Thoracic aorta (tissue), 2 donors: ENCODE results near the gene OR2T8. TPM values are rescaled to one million over a fixed set of nuclear protein-coding genes. Genes with fewer than 3 reads are reported as not detected.

Source experiments
- ATAC-seq: fragments of 150-250 bp; one replicate; pipeline ENCODE4 v1.8.0; 2017; ENCODE audit warnings: low read depth; ENCODE audit not compliant: insufficient number of reproducible peaks, low FRiP score
- DNase-seq: peaks from one replicate; pipeline ENCODE4 v3.0.0-alpha.2; 2020; ENCODE audit warnings: low spot score
- H3K27ac ChIP-seq, 2 donors: fragments of 200-600 bp; sonication (generic); 1 replicate in 1 of 2; 2 replicates in 1 of 2; pipeline ENCODE4 v1.5.1; 2016; ENCODE audit warnings: mild to moderate bottlenecking in 2 of 2, moderate library complexity in 2 of 2
- H3K27me3 ChIP-seq: fragments of 200-600 bp; sonication (generic); replicated peaks from 2 replicates; pipeline ENCODE4 v1.6.0; 2016; ENCODE audit warnings: mild to moderate bottlenecking; ENCODE audit not compliant: insufficient read depth
- H3K36me3 ChIP-seq: fragments of 200-600 bp; sonication (generic); one replicate; pipeline ENCODE4 v1.5.1; 2016
- H3K4me1 ChIP-seq, 2 donors: fragments of 200-600 bp; sonication (generic); 1 replicate in 1 of 2; 2 replicates in 1 of 2; pipeline versions ENCODE4 v1.5.1 to v1.6.0; 2016; ENCODE audit warnings: low read depth in 2 of 2, mild to moderate bottlenecking in 1 of 2; ENCODE audit not compliant: control insufficient read depth in 1 of 2
- H3K4me3 ChIP-seq: fragments of 200-600 bp; sonication (generic); 2 replicates; pipeline ENCODE4 v1.5.1; 2016; ENCODE audit warnings: mild to moderate bottlenecking
- H3K9me3 ChIP-seq: fragments of 200-600 bp; sonication (generic); 2 replicates; pipeline ENCODE4 v1.5.1; 2016
- total RNA-seq, 2 donors: library from RNA; depleted of rRNA; stranded (reverse); fragments of >200 nt; gene quantifications; one replicate each; pipeline versions ENCODE4 v1.1.0 to v1.2.3, GENCODE V29; 2016
- TF ChIP-seq, protein P1 (sequence below): fragments of 200-600 bp; sonication (generic); IDR thresholded peaks from one replicate; pipeline ENCODE4 v1.5.1; 2019; ENCODE audit warnings: antibody characterized with exemption

Gene OR2T8, protein sequence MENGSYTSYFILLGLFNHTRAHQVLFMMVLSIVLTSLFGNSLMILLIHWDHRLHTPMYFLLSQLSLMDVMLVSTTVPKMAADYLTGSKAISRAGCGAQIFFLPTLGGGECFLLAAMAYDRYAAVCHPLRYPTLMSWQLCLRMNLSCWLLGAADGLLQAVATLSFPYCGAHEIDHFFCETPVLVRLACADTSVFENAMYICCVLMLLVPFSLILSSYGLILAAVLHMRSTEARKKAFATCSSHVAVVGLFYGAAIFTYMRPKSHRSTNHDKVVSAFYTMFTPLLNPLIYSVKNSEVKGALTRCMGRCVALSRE
- not detected for total RNA-seq

DNA sequence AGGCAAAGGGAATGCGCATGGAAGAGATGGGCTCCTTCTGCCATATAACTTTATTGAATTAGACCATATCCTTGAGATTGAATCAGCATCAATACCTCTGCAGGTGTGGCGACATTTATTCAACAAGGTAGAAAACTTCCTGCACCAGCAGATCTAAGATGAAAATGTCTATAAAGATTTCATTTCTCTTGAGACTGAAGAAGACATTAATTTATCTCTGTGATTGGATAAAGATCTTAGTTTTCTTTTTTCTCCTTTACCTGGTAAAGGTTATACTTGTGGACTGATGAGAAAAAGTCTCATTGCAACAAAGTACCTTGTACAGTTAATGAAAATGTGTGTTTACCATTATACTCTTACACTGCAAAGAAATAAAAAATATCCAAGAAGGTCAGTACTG, at the start of gene OR2T8:
Gene OR2T8, plus strand, starts transcription at position 301 of the 400 bp plus-strand sequence. CDS start 766 bp downstream, outside the sequence.
- DNase-seq (no peak), ATAC-seq (no peak)
- Histone ChIP-seq H3K4me3 (no peak within 1 kb of the TSS), H3K4me1 (no peaks in the 10 kb centered on the region), H3K36me3 (no peaks in the 10 kb centered on the region), H3K9me3 (no peaks in the 10 kb centered on the region), H3K27ac (no peak within 1 kb of the TSS), H3K27me3 (no peaks in the 10 kb centered on the region)
- TF ChIP-seq, protein P1, sequence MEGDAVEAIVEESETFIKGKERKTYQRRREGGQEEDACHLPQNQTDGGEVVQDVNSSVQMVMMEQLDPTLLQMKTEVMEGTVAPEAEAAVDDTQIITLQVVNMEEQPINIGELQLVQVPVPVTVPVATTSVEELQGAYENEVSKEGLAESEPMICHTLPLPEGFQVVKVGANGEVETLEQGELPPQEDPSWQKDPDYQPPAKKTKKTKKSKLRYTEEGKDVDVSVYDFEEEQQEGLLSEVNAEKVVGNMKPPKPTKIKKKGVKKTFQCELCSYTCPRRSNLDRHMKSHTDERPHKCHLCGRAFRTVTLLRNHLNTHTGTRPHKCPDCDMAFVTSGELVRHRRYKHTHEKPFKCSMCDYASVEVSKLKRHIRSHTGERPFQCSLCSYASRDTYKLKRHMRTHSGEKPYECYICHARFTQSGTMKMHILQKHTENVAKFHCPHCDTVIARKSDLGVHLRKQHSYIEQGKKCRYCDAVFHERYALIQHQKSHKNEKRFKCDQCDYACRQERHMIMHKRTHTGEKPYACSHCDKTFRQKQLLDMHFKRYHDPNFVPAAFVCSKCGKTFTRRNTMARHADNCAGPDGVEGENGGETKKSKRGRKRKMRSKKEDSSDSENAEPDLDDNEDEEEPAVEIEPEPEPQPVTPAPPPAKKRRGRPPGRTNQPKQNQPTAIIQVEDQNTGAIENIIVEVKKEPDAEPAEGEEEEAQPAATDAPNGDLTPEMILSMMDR, result no peak

- TF ChIP-seq, protein P1, result no peak
- DNase-seq (no peak), ATAC-seq (no peak)
- Histone ChIP-seq H3K9me3 (no peaks in the 10 kb centered on the region), H3K4me1 (no peaks in the 10 kb centered on the region), H3K4me3 (no peak overlapping the region), H3K36me3 (no peaks in the 10 kb centered on the region), H3K27me3 (no peaks in the 10 kb centered on the region), H3K27ac (no peak overlapping the region)
Measured at GRCh38 chr1:247883346-247883745, 36.7 kb upstream of the OR2T8 start.

DNA sequence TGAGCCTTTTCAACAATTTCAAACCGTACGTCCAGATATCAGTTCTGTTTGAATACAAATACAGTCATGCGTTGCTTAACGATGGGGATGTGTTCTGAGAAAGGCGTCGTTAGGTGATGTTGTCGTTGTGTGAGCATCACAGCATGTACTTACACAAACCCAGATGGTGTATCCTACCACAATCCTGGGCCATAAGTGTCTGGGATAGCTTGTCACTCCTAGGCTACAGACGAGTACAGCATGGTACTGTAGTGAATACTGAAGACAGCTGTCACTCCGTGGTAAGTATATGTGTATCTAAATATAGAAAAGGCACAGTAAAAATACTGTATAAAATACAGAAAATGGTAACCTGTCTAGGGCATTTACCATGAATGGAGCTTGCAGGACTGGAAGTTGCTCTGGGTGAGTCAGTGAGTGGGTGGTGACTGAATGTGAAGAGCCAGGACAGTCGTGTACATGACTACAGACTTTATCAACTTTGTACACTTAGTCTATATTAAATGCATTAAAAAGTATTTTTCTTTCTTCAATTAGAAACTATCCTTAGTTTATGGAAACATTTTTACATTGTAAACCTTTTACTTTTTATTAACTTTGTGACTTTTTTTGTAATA, 35.1 kb upstream of the OR2T8 start:
- H3K27ac ChIP-seq, result no peak overlapping the region
- DNase-seq (no peak), ATAC-seq (no peak)
- TF ChIP-seq, protein P1, result no peak
- no peaks in the 10 kb centered on the region for H3K27me3 ChIP-seq
- H3K4me1 ChIP-seq, result no peaks in the 10 kb centered on the region
- H3K36me3 ChIP-seq, result no peaks in the 10 kb centered on the region
- no peak overlapping the region for H3K4me3 ChIP-seq
- no peaks in the 10 kb centered on the region for H3K9me3 ChIP-seq

GRCh38 chr1:247895163-247895637, 24.9 kb upstream of the OR2T8 start, which contains the start of gene OR2W3:
TSS of gene OR2W3 (plus strand) at chr1:247895587. CDS start at chr1:247895587, 0 bp downstream.
- Histone ChIP-seq H3K4me3 (no peak within 1 kb of the TSS), H3K27ac (no peak within 1 kb of the TSS), H3K9me3 (no peaks in the 10 kb centered on the region), H3K36me3 (no peaks in the 10 kb centered on the region), H3K27me3 (no peaks in the 10 kb centered on the region), H3K4me1 (no peaks in the 10 kb centered on the region)
- TF ChIP-seq, protein P1, result no peak
- ATAC-seq (no peak), DNase-seq (no peak)

DNA sequence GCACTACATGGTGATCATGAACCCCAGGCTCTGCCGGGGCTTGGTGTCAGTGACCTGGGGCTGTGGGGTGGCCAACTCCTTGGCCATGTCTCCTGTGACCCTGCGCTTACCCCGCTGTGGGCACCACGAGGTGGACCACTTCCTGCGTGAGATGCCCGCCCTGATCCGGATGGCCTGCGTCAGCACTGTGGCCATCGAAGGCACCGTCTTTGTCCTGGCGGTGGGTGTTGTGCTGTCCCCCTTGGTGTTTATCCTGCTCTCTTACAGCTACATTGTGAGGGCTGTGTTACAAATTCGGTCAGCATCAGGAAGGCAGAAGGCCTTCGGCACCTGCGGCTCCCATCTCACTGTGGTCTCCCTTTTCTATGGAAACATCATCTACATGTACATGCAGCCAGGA, 24.1 kb upstream of the OR2T8 start:
- Histone ChIP-seq H3K27ac (no peak overlapping the region), H3K9me3 (no peaks in the 10 kb centered on the region), H3K4me1 (no peaks in the 10 kb centered on the region), H3K36me3 (no peaks in the 10 kb centered on the region), H3K27me3 (no peaks in the 10 kb centered on the region), H3K4me3 (no peak overlapping the region)
- TF ChIP-seq, protein P1, result no peak
- no peak for DNase-seq
- no peak for ATAC-seq
